Limb (tissue), 2 donors: ENCODE data around the gene WDR82.

Experiments used
- DNase-seq, 2 donors: peaks; one replicate each; pipeline ENCODE4 v3.0.0-alpha.2; 2016; ENCODE audit errors: extremely low spot score in 2 of 2

Gene WDR82

GRCh38 chr3:52225452-52226228, 52.8 kb downstream of the WDR82 start, which contains the start of gene TLR9:
TSS of gene TLR9 (minus strand) at chr3:52225645. CDS start at chr3:52225529, 116 bp downstream.
- DNase-seq: no peak

GRCh38 chr3:52223449-52224408, 54.7 kb downstream of the WDR82 start:
- no peak for DNase-seq

- peak in 1 of 2 donors; percentile 16 for DNase-seq
Measured at GRCh38 chr3:52222319-52223221, 55.9 kb downstream of the WDR82 start.

GRCh38 chr3:52221563-52222318, 56.7 kb downstream of the WDR82 start:
- peak in 1 of 2 donors; percentile 22 for DNase-seq

- peak in 1 of 2 donors; percentile 25 for DNase-seq
Measured at GRCh38 chr3:52221141-52221562, 57.3 kb downstream of the WDR82 start.

GRCh38 chr3:52220380-52221026, 57.9 kb downstream of the WDR82 start:
- DNase-seq: peak; percentile 78 to 92

GRCh38 chr3:52218937-52219650, 59.4 kb downstream of the WDR82 start:
- peak in 1 of 2 donors; percentile 32 for DNase-seq

- DNase-seq: peak in 1 of 2 donors; percentile 22
Measured at GRCh38 chr3:52218454-52218853, 60.0 kb downstream of the WDR82 start.

GRCh38 chr3:52218026-52218425, 60.4 kb downstream of the WDR82 start:
- DNase-seq: no peak

GRCh38 chr3:52217409-52217805, 61.0 kb downstream of the WDR82 start:
- no peak for DNase-seq

- DNase-seq: peak; percentile 56 to 78
Measured at GRCh38 chr3:52216585-52217408, 61.7 kb downstream of the WDR82 start.

GRCh38 chr3:52215351-52215750, 63.1 kb downstream of the WDR82 start:
- DNase-seq: peak in 1 of 2 donors; percentile 14

GRCh38 chr3:52213901-52214300, 64.5 kb downstream of the WDR82 start:
- no peak for DNase-seq

- DNase-seq: no peak
Measured at GRCh38 chr3:52213005-52213404, 65.4 kb downstream of the WDR82 start.

- DNase-seq: no peak
Measured at GRCh38 chr3:52211268-52211891, 67.1 kb downstream of the WDR82 start.

GRCh38 chr3:52210550-52211046, 67.9 kb downstream of the WDR82 start:
- no peak for DNase-seq

- DNase-seq: no peak
Measured at GRCh38 chr3:52210037-52210436, 68.4 kb downstream of the WDR82 start.

GRCh38 chr3:52208556-52208955, 69.9 kb downstream of the WDR82 start:
- DNase-seq: no peak
